ENCODE data around the gene EPOP. TPM values are rescaled to one million over a fixed set of nuclear protein-coding genes. Genes with fewer than 3 reads are reported as not detected.
A peak's percentile ranks its signal among the peaks of the same experiment; 100 is the strongest.

Gene EPOP
- total and polyA plus RNA-seq, 2 of the 13 experiments (the other 11 are each of a cell fraction or from before 2014, with no cell fraction given) = 14.7 to 37.8 TPM

- TF ChIP-seq, protein P1, sequence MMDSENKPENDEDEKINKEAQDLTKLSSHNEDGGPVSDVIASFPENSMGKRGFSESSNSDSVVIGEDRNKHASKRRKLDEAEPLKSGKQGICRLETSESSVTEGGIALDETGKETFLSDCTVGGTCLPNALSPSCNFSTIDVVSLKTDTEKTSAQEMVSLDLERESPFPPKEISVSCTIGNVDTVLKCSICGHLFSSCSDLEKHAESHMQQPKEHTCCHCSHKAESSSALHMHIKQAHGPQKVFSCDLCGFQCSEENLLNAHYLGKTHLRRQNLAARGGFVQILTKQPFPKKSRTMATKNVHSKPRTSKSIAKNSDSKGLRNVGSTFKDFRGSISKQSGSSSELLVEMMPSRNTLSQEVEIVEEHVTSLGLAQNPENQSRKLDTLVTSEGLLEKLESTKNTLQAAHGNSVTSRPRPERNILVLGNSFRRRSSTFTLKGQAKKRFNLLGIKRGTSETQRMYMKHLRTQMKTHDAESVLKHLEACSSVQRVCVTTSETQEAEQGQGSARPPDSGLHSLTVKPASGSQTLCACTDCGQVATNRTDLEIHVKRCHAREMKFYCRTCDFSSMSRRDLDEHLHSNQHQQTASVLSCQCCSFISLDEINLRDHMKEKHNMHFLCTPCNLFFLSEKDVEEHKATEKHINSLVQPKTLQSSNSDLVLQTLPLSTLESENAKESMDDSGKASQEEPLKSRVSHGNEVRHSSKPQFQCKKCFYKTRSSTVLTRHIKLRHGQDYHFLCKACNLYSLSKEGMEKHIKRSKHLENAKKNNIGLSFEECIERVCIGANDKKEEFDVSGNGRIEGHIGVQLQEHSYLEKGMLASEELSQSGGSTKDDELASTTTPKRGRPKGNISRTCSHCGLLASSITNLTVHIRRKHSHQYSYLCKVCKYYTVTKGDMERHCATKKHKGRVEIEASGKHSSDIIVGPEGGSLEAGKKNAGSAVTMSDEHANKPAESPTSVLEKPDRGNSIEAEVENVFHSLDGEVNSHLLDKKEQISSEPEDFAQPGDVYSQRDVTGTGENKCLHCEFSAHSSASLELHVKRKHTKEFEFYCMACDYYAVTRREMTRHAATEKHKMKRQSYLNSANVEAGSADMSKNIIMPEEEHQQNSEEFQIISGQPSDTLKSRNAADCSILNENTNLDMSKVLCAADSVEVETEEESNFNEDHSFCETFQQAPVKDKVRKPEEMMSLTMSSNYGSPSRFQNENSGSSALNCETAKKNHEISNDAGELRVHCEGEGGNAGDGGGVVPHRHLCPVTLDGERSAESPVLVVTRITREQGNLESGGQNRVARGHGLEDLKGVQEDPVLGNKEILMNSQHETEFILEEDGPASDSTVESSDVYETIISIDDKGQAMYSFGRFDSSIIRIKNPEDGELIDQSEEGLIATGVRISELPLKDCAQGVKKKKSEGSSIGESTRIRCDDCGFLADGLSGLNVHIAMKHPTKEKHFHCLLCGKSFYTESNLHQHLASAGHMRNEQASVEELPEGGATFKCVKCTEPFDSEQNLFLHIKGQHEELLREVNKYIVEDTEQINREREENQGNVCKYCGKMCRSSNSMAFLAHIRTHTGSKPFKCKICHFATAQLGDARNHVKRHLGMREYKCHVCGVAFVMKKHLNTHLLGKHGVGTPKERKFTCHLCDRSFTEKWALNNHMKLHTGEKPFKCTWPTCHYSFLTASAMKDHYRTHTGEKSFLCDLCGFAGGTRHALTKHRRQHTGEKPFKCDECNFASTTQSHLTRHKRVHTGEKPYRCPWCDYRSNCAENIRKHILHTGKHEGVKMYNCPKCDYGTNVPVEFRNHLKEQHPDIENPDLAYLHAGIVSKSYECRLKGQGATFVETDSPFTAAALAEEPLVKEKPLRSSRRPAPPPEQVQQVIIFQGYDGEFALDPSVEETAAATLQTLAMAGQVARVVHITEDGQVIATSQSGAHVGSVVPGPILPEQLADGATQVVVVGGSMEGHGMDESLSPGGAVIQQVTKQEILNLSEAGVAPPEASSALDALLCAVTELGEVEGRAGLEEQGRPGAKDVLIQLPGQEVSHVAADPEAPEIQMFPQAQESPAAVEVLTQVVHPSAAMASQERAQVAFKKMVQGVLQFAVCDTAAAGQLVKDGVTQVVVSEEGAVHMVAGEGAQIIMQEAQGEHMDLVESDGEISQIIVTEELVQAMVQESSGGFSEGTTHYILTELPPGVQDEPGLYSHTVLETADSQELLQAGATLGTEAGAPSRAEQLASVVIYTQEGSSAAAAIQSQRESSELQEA (CRISPR knock-in tag; IDR thresholded peaks at IDR 0.05; ENCODE audit: not compliant biosample characterization) = peak; percentile 52
- TF ChIP-seq NCOA1 (CRISPR knock-in tag; IDR thresholded peaks at IDR 0.05) = peak; percentile 99
- TF ChIP-seq HNRNPH1 (optimal IDR thresholded peaks at IDR 0.05; ENCODE audit: low read depth, low read length) = peak; percentile 83
- TF ChIP-seq ZFP1 (CRISPR knock-in tag; IDR thresholded peaks at IDR 0.05) = peak; percentile 96; the same call in 1 of the 2 replicates
- TF ChIP-seq STAG1 (CRISPR knock-in tag; IDR thresholded peaks at IDR 0.05) = no peak; the same call in 1 of the 2 replicates
- TF ChIP-seq PRDM10 (CRISPR knock-in tag; IDR thresholded peaks at IDR 0.05; ENCODE audit: low read depth) = peak; percentile 91
- TF ChIP-seq ZNF337 (CRISPR knock-in tag; IDR thresholded peaks at IDR 0.05; ENCODE audit: borderline replicate concordance, low read depth) = peak; percentile 18; the same call in 1 of the 2 replicates
- no peak; the same call in 1 of the 2 replicates for TF ChIP-seq PBX2 (CRISPR knock-in tag; IDR thresholded peaks at IDR 0.05)
- TF ChIP-seq XRCC5 (optimal IDR thresholded peaks at IDR 0.05; ENCODE audit: low read length) = peak; percentile 90
- peak; percentile 99 for TF ChIP-seq PHF21A (CRISPR knock-in tag; IDR thresholded peaks at IDR 0.05)
- TF ChIP-seq POGZ (CRISPR knock-in tag; IDR thresholded peaks at IDR 0.05) = peak; percentile 38
- TF ChIP-seq HNRNPK (IDR thresholded peaks at IDR 0.05; ENCODE audit: low read depth, low read length, poor library complexity, severe bottlenecking) = peak; percentile 88
- peak; percentile 83; the same call in 1 of the 2 replicates for TF ChIP-seq SIX1 (CRISPR knock-in tag; IDR thresholded peaks at IDR 0.05; ENCODE audit: borderline replicate concordance)
- TF ChIP-seq YY1 (IDR thresholded peaks at IDR 0.05; ENCODE audit: insufficient read depth, insufficient replicate concordance, low read depth, low read length) = peak; percentile 70
- TF ChIP-seq REL (CRISPR knock-in tag; conservative IDR thresholded peaks at IDR 0.05) = peak; percentile 95
Measured at GRCh38 chr17:38703742-38704605, 29.2 kb upstream of the EPOP start (continued).
